Measurements from ENCODE around the gene PYGB.

PYGB gene

GRCh38 chr20:25269057-25269832 is 21.4 kb downstream of the PYGB start:
- DNase-seq (ENCODE audit: low read depth in 1 of 2, low spot score in 1 of 2) = no peak

DNA sequence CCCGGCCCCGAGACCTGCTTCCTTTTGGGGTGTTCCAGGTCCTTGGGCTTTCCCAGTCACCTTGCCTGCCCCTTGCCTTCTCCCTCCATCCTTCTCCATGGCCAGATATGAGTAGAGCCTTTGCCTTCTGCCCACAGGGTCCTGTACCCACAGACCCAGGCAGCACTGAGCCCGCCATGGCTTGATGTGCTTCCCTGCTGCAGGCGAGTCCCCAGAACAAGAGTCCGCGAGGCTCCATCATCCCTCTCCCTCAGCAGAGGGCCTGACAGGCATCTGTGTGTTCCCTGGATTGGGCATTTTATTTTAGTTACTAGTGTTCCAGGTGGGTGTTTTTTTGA is 21.9 kb downstream of the PYGB start:
- DNase-seq (ENCODE audit: low read depth in 1 of 2, low spot score in 1 of 2) = no peak

GRCh38 chr20:25270829-25271251 is 23.0 kb downstream of the PYGB start:
- no peak for DNase-seq (ENCODE audit: low read depth in 1 of 2, low spot score in 1 of 2)

GRCh38 chr20:25271486-25272222 is 23.8 kb downstream of the PYGB start:
- no peak for DNase-seq (ENCODE audit: low read depth in 1 of 2, low spot score in 1 of 2)

- DNase-seq (ENCODE audit: low read depth in 1 of 2, low spot score in 1 of 2) = no peak
Measured at GRCh38 chr20:25272223-25273000, 24.5 kb downstream of the PYGB start.

DNA sequence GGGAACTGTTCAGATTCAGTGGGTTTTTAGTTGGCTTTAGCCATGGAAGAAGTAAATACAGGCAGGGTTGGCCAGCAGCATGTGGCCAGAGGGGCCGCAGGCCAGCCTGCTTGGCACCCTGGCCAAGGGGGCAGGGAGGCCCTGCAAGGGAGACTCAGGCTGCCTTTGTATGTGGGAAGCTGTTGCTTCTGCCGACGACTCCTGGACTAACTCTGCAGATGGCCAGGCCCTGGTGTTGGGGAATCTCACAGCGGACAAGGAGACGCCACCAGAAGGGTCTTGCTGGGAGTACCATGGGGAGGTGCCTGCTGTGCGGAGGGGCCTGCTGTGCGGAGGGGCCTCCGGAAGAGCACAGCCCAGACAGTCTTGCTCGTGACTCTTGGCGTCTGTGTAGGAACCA is 25.2 kb downstream of the PYGB start:
- DNase-seq (ENCODE audit: low read depth in 1 of 2, low spot score in 1 of 2) = no peak

DNA sequence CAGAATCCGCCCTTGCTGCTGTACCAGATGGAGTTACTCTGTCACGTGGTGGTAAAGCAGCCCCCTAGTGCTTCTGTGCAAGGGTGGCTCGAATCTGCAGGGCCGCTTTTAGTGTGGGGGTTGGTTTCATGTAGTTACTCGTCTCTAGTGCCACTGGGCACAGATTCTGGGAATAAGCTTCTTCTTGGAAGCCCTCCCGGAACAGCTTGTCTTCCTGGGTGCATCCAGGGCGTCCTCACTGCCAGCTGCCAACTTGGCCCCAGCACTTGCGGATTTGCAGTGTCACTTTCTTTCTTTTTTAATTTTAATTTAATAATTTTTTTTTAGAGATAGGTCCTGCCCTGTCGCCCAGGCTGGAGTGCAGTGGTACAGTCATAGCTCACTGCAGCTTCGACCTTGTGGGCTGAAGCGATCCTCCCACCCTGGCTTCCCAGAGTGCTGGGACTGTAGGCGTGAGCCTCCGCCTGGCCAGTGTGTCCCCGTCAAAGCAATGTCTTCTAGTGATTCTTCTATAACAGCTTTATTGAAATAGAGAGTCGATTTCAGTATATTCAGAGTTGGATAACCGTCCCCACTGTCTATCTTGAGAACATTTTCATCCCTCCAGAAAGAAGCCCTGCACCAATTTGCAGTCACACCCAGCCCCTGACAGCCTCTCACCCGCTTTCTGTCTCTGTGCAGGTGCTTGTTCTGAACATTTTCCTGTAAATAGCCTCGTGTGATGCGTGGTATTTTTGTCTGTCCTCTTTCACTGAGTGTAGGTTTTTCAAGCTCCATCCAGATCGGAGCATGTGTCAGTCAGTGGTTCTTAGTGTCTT is 25.9 kb downstream of the PYGB start:
- no peak for DNase-seq (ENCODE audit: low read depth in 1 of 2, low spot score in 1 of 2)

GRCh38 chr20:25274481-25274880 is 26.6 kb downstream of the PYGB start:
- no peak for DNase-seq (ENCODE audit: low read depth in 1 of 2, low spot score in 1 of 2)

DNA sequence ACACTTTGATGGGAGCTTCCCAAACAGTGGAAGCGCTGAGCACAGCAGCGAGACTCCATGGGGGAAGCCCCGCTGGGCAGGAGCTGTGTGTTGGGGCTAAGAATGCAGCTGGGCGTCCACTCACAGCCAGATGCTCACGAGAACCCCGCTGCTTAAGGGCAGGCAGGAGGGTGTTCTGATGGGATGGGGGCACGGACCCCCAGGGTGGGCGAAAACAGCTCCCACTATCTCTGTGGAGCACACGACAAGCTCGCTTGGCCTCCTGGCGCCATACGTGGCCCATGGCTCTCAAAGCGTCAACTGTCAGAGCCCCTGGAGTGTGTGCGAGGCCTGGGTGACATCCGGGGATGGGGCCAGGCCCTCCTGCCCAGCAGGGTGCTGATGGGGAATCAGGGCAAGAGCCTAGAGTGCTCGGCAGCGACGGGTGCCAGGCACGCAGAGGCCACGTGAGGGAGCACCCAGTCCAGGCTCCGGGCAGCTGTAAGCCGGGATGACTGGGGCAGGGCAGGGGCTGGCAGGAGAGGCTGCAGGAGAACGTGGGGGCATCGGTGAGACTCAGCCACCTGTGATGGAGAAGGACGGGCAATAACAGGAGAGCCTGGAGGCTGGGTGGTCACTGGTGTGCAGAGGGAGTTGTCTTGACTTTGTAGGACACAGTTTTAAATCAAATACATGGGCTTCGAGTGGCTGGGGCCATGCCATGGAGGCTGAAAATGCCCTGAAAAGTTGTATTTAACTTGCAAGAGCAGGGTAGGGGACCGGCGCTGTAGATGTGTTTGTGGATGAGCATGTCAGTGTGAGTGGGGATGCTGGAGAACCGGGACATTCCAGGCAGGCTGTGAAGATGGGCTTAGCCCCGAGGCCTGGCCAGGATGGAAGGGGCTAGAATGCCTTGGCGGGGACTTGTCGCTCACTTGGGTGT is 27.3 kb downstream of the PYGB start:
- DNase-seq (ENCODE audit: low read depth in 1 of 2, low spot score in 1 of 2) = no peak

DNA sequence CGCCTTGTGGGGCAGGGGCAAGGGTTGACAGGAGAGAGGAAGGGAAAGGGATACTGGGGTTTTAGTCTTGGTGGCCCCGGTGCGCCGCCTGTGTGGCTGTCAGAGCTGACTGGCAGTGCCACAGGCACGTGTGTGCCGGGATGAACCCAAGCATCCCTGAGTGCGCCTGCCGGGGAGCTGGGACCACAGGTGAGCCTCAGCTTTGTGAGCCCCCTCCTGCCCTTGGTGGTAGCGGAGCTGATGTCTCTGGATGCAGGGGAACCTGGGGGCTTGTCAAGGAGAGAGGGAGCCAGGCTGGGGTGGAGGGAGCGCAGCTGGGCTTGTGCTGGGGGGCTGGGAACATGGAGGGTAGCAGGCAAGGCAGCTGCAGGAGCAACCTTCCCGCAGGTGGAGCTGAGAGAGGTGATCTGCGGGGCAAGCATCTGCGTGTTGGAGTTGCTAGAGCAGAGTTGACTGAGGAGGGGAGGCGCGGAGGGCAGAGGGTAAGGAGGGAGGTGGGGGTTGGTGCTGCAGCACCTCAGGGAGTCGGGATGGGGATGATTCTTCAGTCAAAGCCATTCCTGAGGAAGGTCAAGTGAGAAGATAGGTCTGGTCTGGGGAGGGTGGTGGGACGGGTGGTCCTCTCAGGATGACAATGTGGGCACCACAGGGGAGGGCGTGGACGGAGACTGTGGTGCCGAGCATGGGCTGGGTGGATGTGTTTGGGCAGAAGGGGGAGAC is 28.1 kb downstream of the PYGB start:
- no peak for DNase-seq (ENCODE audit: low read depth in 1 of 2, low spot score in 1 of 2)

- DNase-seq (ENCODE audit: low read depth in 1 of 2, low spot score in 1 of 2) = no peak
Measured at GRCh38 chr20:25276533-25277050, 28.7 kb downstream of the PYGB start.

DNA sequence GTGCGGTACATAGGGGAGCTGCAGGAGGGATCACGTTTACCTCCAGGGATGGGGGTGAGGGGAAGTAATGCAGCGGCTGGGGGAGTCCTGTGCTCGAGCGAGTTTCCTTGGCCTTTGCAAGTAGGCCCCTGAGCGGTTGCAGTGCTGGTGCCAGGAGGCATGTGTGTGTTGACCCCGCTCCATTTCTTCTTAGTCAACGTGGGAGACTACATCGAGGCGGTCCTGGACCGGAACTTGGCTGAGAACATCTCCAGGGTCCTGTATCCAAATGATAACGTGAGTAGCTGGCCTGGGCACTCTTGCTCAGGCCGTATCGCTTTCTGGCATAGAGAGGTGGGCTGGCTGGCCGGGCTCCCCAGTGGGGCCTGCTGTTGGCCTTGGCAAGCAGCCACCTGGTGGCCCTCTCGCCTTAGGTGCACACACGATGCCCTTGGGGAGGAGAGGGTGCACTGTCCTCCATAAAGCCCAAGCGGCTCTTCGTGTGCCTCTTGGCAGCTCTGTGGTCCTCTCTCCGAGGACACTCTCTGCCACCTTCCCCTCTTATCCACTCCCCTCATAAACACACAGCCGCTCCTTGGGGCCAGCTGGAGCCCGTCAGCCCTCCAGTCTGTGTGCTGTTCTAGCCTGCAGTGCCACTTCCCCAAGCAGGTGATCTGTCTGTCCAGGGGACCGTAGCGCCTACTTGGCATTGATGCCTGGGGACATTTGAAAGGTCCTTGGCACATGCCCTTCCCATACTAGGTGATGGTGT is 29.3 kb downstream of the PYGB start:
- no peak for DNase-seq (ENCODE audit: low read depth in 1 of 2, low spot score in 1 of 2)

GRCh38 chr20:25277941-25278521 is 30.1 kb downstream of the PYGB start:
- no peak for DNase-seq (ENCODE audit: low read depth in 1 of 2, low spot score in 1 of 2)

DNA sequence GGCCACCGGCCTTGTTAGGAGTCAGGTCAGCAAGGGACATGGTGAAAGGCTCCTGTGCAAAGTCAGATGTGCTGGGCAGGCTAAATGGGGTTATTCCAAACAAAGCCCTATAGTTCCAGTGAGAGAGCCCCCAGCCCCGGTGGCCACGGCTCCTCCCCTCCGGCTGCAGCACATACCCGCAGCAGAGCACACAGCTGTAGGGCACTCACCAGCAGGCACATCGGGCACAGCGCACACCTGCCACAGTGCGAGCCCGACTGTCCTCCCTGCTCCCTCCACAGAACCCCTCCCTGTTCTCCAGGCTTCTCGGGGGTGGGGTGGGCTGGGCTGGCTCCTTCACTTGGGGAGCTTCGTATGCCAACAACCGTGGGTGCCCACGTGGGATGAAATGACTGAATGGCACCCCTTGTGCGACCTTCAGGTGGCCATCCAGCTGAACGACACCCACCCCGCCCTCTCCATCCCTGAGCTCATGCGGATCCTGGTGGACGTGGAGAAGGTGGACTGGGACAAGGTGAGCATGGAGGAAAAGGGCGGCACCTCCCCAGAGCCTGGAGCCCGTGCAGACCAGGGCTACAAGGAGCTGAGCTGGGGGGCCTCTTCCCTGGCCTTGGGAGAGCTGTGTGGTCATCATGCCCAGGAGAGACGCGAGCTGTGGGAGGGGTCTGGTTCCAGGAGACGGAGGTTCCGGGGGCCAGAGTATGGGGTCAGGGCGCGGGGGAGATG is 30.9 kb downstream of the PYGB start:
- no peak for DNase-seq (ENCODE audit: low read depth in 1 of 2, low spot score in 1 of 2)

GRCh38 chr20:25279403-25279802 is 31.5 kb downstream of the PYGB start:
- no peak for DNase-seq (ENCODE audit: low read depth in 1 of 2, low spot score in 1 of 2)

- no peak for DNase-seq (ENCODE audit: low read depth in 1 of 2, low spot score in 1 of 2)
Measured at GRCh38 chr20:25280051-25280573, 32.2 kb downstream of the PYGB start.
